Spleen (tissue), 7 donors: ENCODE results near the gene SNAPC2.

Experiments
- CTCF ChIP-seq, 11 experiments: fragments of 200-600 bp in 7 of 11; fragments of 450-650 bp in 4 of 11; sonication (generic) in 4 of 11; IDR thresholded peaks in 8 of 11; conservative IDR thresholded peaks in 3 of 11; 1 replicate in 7 of 11; 2 replicates in 4 of 11; pipeline versions ENCODE4 v1.4.0 to v1.8.0; 2016 to 2021; ENCODE audit warnings: antibody characterized with exemption in 11 of 11, inconsistent platforms in 4 of 11, mild to moderate bottlenecking in 1 of 11
- POLR2A ChIP-seq, 3 donors: fragments of 450-650 bp; IDR thresholded peaks; one replicate each; pipeline ENCODE4 v1.5.1; 2017; ENCODE audit warnings: antibody characterized with exemption in 3 of 3, mild to moderate bottlenecking in 1 of 3
- POLR2AphosphoS5 ChIP-seq, 3 donors: sonication (generic); formaldehyde crosslinking; IDR thresholded peaks; one replicate each; pipeline ENCODE4 v1.5.1; 2017; ENCODE audit warnings: antibody characterized with exemption in 3 of 3
- donor health status: DM: no; HTN: no; CAD: no; lungs with moderate emphysema.
- donor health status: DM: no; HTN: no; CAD: no.
- donor health status: DM: no; HTN: no; CAD: no.

- TF ChIP-seq CTCF (IDR thresholded peaks at IDR 0.05 in 8 of 11, conservative IDR thresholded peaks at IDR 0.05 in 3 of 11) (no peak), POLR2A (IDR thresholded peaks at IDR 0.05) (no peak), POLR2AphosphoS5 (IDR thresholded peaks at IDR 0.05) (no peak)
Measured at GRCh38 chr19:7900931-7901330, 19.2 kb upstream of the SNAPC2 start.
